ENCODE results near the gene KRTAP2-2.
"Not testable (repeated sequence)": the region's sequence is repeated elsewhere in the genome, so short reads cannot be mapped to it uniquely, and the experiment has no call there.

KRTAP2-2 gene, protein sequence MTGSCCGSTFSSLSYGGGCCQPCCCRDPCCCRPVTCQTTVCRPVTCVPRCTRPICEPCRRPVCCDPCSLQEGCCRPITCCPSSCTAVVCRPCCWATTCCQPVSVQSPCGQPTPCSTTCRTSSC

DNA sequence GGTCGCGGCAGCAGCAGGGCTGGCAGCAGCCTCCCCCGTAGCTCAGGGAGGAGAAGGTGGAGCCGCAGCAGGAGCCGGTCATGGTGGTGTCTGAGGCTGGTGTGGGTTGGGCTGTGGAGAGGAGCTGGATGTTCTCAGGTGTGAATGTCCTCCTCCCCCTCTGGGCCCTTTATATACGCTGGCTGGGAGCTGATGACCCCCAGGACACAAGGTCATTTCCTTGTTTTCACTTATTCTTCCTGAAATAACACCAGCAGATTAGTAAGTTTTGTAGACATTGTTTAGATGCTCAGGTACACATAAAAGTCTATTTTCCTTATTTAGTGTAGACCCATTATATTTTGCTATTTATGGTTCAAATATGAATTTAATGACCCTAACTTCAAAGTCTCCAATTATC, at the start of gene KRTAP2-2:
Gene KRTAP2-2 (minus strand): TSS at position 101 of the 400 bp plus-strand sequence. CDS start 19 bp downstream, at position 82.
- DNase-seq: not testable (repeated sequence)

GRCh38 chr17:41104386-41105038, 49.5 kb upstream of the KRTAP2-2 start:
- not testable (repeated sequence) for DNase-seq

DNA sequence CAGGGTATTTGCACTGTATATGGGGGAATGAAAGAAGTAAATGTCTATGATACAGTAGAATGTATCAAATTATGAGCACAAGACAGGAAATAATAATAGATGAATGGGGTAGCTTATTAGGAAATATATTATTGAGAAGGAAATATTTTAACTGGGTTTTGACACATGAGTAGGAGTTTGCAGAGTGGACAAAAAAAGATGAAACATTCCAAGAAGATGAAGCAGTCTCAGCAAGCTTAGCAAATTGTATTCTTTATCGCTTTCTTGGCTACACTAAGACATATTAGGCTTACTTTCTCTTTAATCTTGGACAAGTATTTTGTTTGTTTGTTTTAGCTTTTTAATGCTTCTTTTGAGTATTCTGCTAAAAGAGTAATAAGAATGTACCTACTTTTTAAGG, 48.9 kb upstream of the KRTAP2-2 start:
- DNase-seq: no peak

GRCh38 chr17:41101586-41102259, 46.7 kb upstream of the KRTAP2-2 start, which contains the start of gene KRTAP4-16:
KRTAP4-16 (minus strand) TSS chr17:41102209; CDS start chr17:41102209, 0 bp downstream.
- DNase-seq: no peak

DNA sequence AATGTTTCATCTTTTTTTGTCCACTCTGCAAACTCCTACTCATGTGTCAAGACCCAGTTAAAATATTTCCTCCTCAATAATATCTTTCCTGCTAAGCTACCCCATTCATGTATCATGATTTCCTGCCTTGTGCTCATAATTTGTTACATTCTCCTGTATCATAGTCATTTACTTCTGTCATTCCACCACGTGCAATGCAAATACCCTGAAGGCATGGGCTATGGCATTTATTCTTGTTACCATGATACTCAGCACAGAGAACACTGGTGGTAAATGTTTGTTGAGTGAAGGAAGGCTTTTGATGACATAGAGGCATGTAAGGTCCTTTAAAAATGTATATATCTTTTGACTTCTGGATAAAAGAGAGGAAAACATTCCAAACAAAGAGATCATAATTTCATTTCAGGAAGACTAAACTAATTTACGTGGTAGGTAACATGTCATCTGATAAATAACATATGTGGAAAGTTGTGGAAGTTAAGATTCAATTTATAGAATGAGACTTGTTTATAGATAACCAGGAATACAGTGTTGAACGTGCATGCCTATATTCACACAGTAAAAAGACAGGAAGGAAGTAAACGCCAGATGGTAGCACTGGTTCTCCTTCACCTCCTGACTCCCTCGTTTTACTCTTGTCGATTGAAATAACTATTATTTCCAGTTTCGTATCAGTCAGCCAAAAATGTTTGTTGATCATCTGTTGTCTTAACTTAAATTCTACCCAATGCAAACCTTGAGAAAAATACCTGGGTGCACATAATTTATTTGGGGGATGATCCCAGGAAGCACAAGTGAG, 44.9 kb upstream of the KRTAP2-2 start:
- DNase-seq: not testable (repeated sequence)

GRCh38 chr17:41098481-41098880, 43.5 kb upstream of the KRTAP2-2 start:
- no peak for DNase-seq

DNA sequence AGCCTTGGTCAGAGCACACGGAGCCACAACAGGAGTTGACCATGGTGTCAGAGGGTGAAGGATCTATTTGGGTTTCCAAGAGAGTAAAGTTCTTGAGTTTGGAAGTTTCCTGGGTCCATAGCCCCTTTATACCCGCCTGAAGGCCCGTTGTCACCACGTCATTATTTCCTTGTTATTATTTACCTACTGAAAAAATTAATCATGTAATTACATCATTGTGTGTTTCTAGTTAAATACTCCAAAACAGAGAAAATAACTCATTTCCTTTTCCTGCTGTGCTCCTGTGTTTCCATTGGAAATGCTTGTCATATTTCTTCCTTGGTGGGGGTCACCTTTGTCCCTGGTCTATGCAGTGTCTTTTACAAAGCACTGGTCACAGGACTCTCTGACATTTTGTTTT, 43.0 kb upstream of the KRTAP2-2 start, which contains the start of gene KRTAP4-8:
Gene KRTAP4-8 (minus strand): TSS at position 101 of the 400 bp plus-strand sequence. CDS start 58 bp downstream, at position 43.
- no peak for DNase-seq

DNA sequence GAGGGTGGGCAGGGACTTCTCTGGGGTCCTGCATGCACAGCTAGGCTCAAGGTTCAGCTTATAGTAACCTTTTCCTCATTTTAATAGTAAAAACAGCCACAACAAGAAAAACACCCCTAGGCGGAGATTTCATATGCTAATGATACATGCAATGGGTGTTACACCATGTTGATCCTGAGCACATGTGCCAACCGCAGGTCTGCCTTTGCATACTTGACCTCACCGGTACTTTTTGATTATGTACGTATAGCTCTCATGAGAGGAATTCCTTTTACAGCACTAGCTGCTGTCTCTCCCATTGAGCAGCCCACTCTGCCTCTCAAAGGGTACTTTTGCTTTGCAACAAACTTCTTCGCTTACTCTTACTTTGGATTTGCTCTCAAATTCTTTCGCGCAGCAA, 41.0 kb upstream of the KRTAP2-2 start:
- DNase-seq: no peak

DNA sequence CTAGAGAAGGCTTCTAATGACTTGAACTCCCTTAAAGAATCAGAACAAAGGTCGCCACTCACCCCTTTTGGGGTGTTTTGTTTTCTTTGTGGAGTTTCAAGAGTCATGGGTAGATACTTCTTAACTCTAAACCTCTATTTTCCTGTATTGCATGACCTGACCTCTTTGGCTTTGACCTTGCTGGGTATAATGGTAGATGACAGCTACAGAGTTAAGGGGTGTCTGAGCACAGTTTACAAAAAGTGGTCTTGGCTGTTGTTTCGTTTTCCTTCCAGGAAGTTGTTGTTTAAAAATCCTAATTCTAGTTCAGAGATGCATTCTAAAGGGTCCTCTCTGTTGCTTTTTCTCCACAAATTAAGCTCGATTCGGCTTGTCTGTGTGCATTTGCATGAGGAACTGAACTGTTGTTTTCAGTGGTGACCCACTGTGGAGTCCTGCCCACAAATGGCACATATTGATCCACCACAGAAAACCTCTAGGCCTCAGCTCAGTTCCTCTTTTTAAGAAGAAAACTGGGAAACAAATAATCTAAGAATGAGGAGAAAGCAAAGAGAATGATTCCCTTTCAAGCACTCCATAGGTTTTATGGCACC, 33.8 kb upstream of the KRTAP2-2 start:
- not testable (repeated sequence) for DNase-seq

DNA sequence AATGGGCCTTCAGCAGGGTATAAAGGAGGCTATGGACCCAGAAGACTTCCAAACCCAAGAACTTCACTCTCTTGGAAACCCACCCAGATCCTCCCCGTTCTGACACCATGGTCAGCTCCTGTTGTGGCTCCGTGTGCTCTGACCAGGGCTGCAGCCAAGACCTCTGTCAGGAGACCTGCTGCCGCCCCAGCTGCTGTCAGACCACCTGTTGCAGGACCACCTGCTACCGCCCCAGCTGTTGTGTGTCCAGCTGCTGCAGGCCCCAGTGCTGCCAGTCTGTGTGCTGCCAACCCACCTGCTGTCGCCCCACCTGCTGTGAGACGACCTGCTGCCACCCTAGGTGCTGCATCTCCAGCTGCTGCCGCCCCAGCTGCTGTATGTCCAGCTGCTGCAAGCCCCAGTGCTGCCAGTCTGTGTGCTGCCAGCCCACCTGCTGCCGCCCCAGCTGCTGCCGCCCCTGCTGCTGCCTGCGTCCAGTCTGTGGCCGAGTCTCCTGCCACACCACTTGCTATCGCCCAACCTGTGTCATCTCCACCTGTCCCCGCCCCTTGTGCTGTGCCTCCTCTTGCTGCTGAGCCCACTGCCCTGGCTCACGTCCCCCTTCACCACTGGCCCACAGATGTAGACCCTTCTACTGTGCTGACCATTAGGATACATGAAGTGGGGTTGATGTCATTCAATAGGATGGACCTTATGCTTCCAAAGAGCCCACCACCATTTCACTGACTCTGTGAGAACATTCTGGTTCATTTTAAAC, 29.2 kb upstream of the KRTAP2-2 start, which contains the start of gene KRTAP4-7:
Gene KRTAP4-7 (plus strand): TSS at position 51 of the 757 bp plus-strand sequence. CDS start 57 bp downstream, at position 108.
- not testable (repeated sequence) for DNase-seq

DNA sequence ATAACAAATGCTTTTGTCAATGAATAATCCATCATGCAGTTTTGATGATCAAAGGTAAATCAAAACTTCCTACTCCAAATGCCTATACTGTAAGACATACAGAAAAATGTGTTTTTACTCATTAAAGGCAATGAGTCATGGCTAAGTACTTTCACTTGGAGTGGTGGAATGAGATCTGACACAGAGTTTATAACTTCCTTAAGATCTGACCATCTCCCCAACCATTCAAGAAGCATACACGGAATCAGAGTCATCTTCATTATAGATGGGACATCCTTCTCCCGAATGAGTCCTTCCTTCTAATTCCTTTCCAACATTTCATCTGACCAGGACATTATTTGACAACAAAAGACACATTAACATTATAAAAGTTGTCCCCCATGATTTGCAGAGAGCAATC, 28.4 kb upstream of the KRTAP2-2 start:
- DNase-seq: not testable (repeated sequence)

- DNase-seq: no peak
These were observed 27.6 kb upstream of the KRTAP2-2 start for GRCh38 chr17:41082626-41083025.

DNA sequence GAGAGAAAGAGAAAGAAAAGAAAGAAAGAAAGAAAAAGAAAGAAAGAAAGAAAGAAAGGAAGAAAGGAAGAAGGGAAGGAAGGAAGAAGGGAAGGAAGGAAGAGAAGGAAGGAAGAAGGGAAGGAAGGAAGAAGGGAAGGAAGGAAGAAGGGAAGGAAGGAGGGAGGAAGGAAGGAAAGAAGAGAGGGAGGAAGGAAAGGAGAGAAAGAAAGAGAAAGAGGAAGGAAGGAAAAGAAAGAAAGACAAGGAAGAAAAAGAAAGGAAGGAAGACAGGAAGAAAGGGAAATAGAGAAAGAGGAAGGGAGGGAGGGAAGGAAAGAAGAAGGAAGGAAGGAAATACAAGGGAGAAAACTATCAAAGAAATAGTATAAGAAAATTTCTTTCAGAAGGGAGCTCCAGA, 21.8 kb upstream of the KRTAP2-2 start:
- no peak for DNase-seq

- no peak for DNase-seq
These were observed 18.6 kb upstream of the KRTAP2-2 start for GRCh38 chr17:41073676-41074075.

DNA sequence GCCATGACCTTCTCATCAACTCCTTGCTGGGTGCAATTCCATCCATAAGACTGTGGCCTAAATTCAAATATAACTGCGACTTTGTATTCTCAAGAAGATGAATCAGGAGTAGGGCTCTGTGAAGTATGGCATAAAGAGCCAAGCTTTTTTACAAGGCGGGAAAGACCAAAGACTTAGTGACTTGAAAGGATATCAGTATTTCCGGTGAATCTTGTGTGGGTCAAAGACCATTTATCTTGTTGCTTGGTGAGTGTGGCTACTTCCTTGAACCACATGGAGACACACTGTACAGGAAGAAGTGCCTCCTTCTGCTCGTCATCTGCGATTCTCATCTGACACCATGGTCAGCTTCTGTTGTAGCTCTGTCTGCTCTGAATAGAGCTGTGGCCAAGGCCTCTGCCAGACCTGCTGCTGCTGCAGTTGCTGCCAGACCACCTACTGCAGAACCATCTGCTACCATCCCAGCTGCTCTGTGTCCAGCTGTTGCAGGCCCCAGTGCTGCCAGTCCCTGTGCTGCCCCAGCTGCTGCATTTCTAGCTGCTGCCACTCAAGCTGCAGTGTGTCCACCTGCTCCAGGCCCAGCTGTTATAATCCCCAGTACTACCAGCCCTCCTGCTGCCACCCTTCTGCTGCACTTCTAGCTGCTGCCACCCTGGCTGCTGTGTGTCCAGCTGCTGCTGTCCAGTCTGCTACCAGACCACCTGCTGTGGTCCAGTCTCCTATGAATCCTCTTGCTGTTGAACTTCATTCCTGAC, 16.8 kb upstream of the KRTAP2-2 start:
- no peak for DNase-seq

DNA sequence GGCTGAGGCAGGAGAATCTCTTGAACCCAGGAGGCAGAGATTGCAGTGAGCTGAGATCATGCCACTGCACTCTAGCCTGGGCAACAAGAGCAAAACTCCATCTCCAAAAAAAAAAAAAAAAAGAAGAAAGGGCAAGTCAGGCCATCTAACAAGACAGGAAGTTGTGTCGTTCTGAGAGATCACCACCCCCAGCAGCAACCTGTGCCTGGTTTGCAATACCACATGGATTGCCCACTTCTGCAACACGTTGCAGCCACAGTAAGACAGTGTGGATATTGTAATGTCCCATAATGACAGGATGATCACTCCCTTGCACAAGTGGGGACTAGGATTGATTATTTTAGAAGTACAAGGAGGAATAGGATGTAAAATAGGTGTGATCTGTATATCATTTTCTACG, 14.0 kb upstream of the KRTAP2-2 start:
- no peak for DNase-seq

DNA sequence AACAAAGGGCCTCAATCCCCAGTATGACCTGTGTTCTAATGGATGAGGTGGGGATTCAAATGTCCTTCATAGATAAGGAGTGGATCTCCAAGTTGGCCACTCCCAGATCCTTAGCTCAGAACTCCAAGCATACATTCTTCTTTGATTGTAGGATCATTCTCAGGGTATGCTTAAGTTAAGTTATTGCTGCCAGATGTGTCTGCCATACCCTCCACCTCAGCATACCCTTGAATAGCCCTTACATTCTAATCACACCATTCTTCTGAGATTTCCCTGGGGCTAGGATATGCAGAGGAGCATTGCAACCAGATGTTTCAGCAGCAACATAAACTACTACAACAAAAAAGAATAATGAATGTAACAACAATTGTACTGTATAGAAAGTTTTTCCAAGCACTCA, 12.3 kb upstream of the KRTAP2-2 start:
- no peak for DNase-seq

GRCh38 chr17:41065829-41066624, 11.0 kb upstream of the KRTAP2-2 start, which contains the start of gene KRTAP2-4:
KRTAP2-4 (minus strand) TSS chr17:41065879; CDS start chr17:41065845, 34 bp downstream.
- no peak for DNase-seq

DNA sequence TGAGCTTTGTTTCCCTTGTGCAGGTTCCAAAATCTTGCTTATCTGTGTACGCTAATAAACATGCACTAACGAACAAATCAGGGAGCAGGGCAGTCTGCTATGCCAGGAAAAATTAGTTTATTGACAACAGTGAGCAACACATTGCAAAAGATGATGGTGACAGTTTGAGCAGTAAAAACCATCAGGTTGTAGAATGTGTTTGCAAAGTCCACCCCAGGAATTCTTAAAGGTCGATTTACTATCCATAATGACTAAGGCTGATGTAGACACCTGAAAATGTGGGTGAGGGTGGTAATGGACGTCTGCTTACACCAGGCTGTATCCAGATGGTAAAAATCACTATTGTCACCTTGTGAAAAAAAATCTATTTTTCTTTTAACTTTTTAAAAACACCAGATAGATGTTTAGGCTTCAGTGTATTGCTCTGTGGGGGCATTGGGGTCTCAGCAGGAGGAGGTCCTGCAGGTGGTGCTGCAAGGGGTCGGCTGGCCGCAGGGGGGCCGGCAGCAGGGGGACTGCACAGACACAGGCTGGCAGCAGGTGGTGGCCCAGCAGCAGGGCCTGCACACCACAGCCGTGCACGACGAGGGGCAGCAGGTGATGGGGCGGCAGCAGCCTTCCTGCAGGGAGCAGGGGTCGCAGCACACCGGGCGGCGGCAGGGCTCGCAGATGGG, 10.1 kb upstream of the KRTAP2-2 start:
- not testable (repeated sequence) for DNase-seq
